H1 (cell line): Measurements from ENCODE around the gene FOXB1.

Experiments used
- CHD1 ChIP-seq: IDR thresholded peaks from 2 replicates; pipeline ENCODE4 v1.6.1; 2012; ENCODE audit warnings: low read depth, low read length, improper control_type of control experiment
- EGR1 ChIP-seq: IDR thresholded peaks from 2 replicates; pipeline ENCODE4 v1.6.1; 2011; ENCODE audit warnings: low read depth, low read length, borderline replicate concordance
- RXRA ChIP-seq: IDR thresholded peaks from 2 replicates; pipeline ENCODE4 v1.6.1; 2011; ENCODE audit warnings: low read depth, mild to moderate bottlenecking, low read length, moderate library complexity; ENCODE audit not compliant: insufficient read depth

- TF ChIP-seq RXRA (no peak), EGR1 (no peak), CHD1 (no peak)
Measured at GRCh38 chr15:60054472-60054871, 50.4 kb downstream of the FOXB1 start.
